Activated T-helper 1 cell treated with anti-CD3 and anti-CD28 coated beads, Interleukin-12 subunit alpha, Interleukin-12 subunit beta, Interleukin-2, Interleukin-4 antibody, amounts not matched to agents 30 ng/mL and 10 ng/mL and 1 ng/mL, durations not matched to agents 14 hours and 24 hours and 36 hours (primary cell): Measurements from ENCODE around the gene LIAS. TPM values are rescaled to one million over a fixed set of nuclear protein-coding genes. Genes with fewer than 3 reads are reported as not detected.
A peak's percentile ranks its signal among the peaks of the same experiment; 100 is the strongest.
"Not testable (repeated sequence)": the region's sequence is repeated elsewhere in the genome, so short reads cannot be mapped to it uniquely, and the experiment has no call there.

ENCODE experiments used
- DNase-seq: peaks from one replicate; pipeline ENCODE4 v3.0.0; 2021; ENCODE audit warnings: low spot score
- H3K27ac Mint-ChIP-seq: one replicate; pipeline ENCODE4 v1.8.0; 2021; ENCODE audit warnings: mild to moderate bottlenecking, mixed read lengths
- H3K27me3 Mint-ChIP-seq: one replicate; pipeline ENCODE4 v1.8.0; 2022; ENCODE audit warnings: mild to moderate bottlenecking, moderate library complexity, mixed read lengths; ENCODE audit not compliant: insufficient read depth
- H3K36me3 Mint-ChIP-seq: one replicate; pipeline ENCODE4 v1.8.0; 2021; ENCODE audit warnings: low read depth, mixed read lengths
- H3K4me1 Mint-ChIP-seq: one replicate; pipeline ENCODE4 v1.8.0; 2021; ENCODE audit warnings: low read depth, mixed read lengths
- H3K4me3 Mint-ChIP-seq: one replicate; pipeline ENCODE4 v1.8.0; 2021; ENCODE audit warnings: mild to moderate bottlenecking, moderate library complexity, mixed read lengths
- H3K9me3 Mint-ChIP-seq: one replicate; pipeline ENCODE4 v1.8.0; 2021; ENCODE audit warnings: mixed read lengths
- intact Hi-C: fragments of 100-400 bp; cut with micrococcal nuclease; formaldehyde crosslinking; loops from one replicate; pipeline ENCODE4 v1.15.1; 2024
- total RNA-seq: library from RNA; stranded (reverse); gene quantifications from 2 replicates; pipeline ENCODE4 v1.2.3, GENCODE V29; 2022

LIAS gene
- total RNA-seq, 1 donor from 2014 or later: 28.6 TPM

DNA sequence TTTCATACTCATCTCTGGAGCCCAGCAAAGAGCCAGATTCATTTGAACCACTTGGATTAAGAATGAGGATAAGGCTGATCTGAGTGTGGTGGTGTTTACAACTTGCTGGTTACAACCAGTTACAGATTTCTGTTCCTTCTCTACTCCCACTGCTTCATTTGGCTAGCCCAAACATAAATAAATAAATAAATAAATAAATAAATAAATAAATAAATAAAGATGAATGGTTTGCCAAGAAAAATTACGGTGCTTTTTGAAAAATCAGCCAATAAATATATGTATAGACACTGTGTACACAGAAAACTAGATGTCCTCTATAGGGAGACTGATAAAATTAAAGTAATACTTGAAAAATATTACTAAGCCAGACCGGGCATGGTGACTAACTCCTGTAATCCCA is 17.3 kb upstream of the LIAS start:
- no peak overlapping the region for H3K27ac Mint-ChIP-seq
- no peaks in the 10 kb centered on the region for H3K4me1 Mint-ChIP-seq

DNA sequence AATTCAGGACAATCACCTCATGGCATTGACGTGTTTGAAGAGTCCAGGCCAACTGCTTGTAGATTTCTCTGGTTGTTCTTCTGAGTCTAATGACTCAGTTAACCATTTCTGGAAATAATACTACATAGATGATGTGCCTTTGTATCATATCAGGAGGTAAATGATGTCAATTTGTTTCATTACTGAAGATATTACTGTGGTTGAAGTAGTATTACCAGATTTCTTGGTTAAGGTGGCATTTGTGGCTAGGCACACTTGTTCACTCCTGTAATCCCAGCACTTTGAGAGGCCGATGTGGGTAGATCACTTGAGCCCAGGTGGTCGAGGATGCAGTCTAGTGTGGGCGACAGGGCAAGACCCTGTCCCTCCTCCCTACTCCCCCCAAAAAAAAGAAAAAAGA is 15.9 kb upstream of the LIAS start:
- H3K36me3 Mint-ChIP-seq: peaks cover 1% of the 10 kb centered on the region
- H3K4me1 Mint-ChIP-seq: peaks cover 4% of the 10 kb centered on the region
- H3K9me3 Mint-ChIP-seq: no peaks in the 10 kb centered on the region
- no peak for DNase-seq
- H3K27me3 Mint-ChIP-seq: peaks cover under 1% of the 10 kb centered on the region
- H3K4me3 Mint-ChIP-seq: no peak overlapping the region
- H3K27ac Mint-ChIP-seq: no peak overlapping the region
- intact Hi-C loops: no loop called here

More for the DNA sequence above, 17.3 kb upstream of the LIAS start:
- intact Hi-C loops: no loop called here
- Mint-ChIP-seq H3K9me3 (no peaks in the 10 kb centered on the region), H3K27me3 (peaks cover 4% of the 10 kb centered on the region), H3K36me3 (no peaks in the 10 kb centered on the region), H3K4me3 (no peak overlapping the region)
- no peak for DNase-seq

DNA sequence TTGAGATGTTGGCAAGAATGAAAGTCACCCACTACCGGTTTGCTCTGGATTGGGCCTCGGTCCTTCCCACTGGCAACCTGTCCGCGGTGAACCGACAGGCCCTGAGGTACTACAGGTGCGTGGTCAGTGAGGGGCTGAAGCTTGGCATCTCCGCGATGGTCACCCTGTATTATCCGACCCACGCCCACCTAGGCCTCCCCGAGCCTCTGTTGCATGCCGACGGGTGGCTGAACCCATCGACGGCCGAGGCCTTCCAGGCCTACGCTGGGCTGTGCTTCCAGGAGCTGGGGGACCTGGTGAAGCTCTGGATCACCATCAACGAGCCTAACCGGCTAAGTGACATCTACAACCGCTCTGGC is 12.4 kb upstream of the LIAS start:
- Mint-ChIP-seq H3K4me3 (no peak overlapping the region), H3K4me1 (peaks cover 16% of the 10 kb centered on the region), H3K27ac (no peak overlapping the region), H3K36me3 (peaks cover 17% of the 10 kb centered on the region), H3K9me3 (no peaks in the 10 kb centered on the region), H3K27me3 (no peaks in the 10 kb centered on the region)
- no peak for DNase-seq
- intact Hi-C loops: no loop called here

DNA sequence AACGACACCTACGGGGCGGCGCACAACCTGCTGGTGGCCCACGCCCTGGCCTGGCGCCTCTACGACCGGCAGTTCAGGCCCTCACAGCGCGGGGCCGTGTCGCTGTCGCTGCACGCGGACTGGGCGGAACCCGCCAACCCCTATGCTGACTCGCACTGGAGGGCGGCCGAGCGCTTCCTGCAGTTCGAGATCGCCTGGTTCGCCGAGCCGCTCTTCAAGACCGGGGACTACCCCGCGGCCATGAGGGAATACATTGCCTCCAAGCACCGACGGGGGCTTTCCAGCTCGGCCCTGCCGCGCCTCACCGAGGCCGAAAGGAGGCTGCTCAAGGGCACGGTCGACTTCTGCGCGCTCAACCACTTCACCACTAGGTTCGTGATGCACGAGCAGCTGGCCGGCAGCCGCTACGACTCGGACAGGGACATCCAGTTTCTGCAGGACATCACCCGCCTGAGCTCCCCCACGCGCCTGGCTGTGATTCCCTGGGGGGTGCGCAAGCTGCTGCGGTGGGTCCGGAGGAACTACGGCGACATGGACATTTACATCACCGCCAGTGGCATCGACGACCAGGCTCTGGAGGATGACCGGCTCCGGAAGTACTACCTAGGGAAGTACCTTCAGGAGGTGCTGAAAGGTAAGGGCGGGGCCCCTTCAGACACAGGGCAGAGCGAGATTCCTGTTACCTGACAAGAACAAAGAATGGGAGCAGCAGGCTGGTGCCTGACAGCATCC is 11.8 kb upstream of the LIAS start:
- Mint-ChIP-seq H3K4me3 (peak overlapping the region; percentile 26), H3K4me1 (peaks cover 17% of the 10 kb centered on the region), H3K27me3 (no peaks in the 10 kb centered on the region), H3K9me3 (no peaks in the 10 kb centered on the region), H3K36me3 (peaks cover 20% of the 10 kb centered on the region), H3K27ac (no peak overlapping the region)
- intact Hi-C loops: no loop called here
- DNase-seq: peak; percentile 24

DNA sequence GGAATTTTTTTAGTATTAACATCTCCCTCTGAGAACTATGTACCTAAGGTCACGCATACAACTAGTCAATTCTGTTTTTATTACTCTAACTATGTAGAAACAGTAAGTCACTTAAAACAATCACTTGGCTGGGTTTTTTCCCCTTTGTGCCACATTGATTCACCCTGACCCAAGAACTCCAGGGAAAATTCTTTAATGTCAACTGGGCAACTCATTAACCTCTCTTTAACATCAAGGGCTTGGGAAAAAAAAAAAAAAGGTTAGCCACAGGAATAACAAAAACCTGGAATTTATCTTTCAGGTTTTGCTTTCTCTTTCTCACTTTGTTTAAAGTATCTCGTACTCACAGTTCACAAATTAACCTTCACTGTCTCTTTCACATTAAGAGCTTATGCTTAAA is 8.2 kb upstream of the LIAS start:
- H3K27me3 Mint-ChIP-seq: no peaks in the 10 kb centered on the region

DNA sequence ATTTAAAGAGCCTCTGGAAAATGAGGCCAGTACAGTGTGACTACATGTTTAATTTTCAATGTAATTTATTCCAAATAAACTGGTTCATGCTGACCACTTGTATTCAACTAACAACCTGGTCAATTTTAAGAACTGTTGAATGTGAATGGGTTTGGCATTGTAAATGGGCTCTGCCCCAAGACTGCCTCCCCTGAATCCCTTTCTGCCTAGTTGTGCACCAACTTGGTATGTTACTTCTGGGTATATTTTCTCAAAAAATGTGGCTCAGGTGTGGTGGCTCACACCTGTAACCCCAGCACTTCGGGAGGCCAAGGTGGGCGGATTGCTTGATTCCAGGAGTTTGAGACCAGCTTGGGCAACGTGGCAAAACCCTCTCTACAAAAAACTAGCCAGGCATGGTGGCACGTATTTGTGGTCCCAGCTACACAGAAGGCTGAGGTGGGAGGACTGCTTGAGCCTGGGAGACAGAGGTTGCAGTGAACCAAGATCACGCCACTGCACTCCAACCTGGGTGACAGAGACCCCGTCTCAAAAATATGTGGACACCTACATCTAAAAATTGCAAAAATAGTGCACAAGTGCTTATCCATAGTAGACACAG is 7.3 kb upstream of the LIAS start:
- H3K36me3 Mint-ChIP-seq: peaks cover 60% of the 10 kb centered on the region

More for the DNA sequence above, 8.2 kb upstream of the LIAS start:
- DNase-seq: no peak
- intact Hi-C loops: loop anchor here (1.0 kb wide), 1 partner anchor 8 kb away; the partner anchor contains the start of gene RPL9
- no peaks in the 10 kb centered on the region for H3K9me3 Mint-ChIP-seq
- H3K4me3 Mint-ChIP-seq: no peak overlapping the region
- H3K36me3 Mint-ChIP-seq: peaks cover 54% of the 10 kb centered on the region
- H3K4me1 Mint-ChIP-seq: peaks cover 47% of the 10 kb centered on the region
- peak overlapping the region; percentile 26 for H3K27ac Mint-ChIP-seq

DNA sequence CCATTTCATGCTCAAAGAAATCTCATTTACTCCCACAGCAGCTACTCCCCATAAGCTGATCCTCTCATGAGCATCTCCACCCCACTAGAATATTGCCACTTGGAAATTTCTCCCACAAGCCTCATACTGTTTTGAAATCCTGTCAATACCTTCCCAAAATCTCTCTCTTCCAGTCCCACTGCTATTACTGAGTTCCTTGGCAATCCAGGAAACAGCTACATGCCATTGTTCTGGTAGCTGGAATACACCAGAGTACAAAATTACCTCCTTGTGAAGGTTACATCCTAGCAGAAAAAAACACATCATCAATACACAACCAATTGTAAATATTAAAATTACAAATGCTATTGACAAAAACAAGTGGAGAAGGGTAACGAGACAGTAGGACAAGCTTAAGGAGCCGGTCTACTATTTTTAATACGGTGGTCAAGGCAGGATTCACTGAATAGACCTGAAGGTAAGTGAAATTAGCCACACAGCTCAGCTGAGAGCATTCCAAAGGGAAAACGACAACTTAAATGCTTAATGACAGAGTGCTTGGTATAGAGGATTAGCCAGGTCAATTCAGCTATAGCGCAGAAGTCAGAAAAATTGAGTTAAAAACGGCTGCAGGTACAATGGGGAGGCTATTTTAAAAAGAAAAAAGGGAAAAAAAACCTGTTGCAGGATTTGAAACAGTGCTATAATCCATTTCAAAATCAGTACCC is 6.5 kb upstream of the LIAS start:
- DNase-seq: no peak
- Mint-ChIP-seq H3K27me3 (no peaks in the 10 kb centered on the region), H3K27ac (no peak overlapping the region), H3K4me1 (peaks cover 57% of the 10 kb centered on the region), H3K9me3 (no peaks in the 10 kb centered on the region), H3K4me3 (no peak overlapping the region), H3K36me3 (peaks cover 68% of the 10 kb centered on the region)
- intact Hi-C loops: no loop called here

More for the DNA sequence above, 7.3 kb upstream of the LIAS start:
- Mint-ChIP-seq H3K4me3 (no peak overlapping the region), H3K9me3 (no peaks in the 10 kb centered on the region), H3K27me3 (no peaks in the 10 kb centered on the region), H3K27ac (no peak overlapping the region), H3K4me1 (peaks cover 49% of the 10 kb centered on the region)
- intact Hi-C loops: no loop called here
- no peak for DNase-seq

DNA sequence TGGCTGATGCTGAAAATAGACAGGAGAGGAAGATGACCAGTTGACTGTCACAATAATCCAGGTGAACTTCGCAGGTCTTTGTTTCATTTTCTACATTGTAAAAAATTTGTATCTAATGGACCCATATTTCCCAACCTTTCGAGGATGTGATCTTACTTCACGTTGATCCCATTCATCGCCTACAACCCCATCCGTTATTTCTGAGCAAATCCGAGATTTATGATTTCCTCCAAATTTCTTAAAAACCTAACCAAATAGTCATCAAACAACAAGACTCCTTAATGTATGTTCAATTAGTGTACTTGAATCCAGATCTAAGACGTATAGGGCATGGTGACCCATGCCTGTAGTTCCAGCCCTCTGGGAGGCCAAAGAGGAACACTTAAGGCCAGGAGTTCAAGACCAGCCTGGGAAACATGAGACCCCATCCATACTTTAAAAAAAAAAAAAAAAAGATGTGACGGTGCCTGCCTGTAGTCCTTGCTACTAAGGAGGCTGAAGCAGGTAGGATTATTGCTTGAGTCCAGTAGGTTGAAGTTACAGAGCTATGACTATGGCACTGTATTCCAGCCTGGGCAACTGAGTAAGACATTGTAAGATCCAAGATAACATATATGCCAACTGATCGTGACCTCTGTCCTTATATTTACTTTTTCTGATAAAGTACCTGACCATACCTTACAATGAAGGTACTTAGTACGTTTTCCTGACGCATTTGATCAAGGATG is 5.8 kb upstream of the LIAS start:
- DNase-seq: no peak
- peak overlapping the region; percentile 18 for H3K27ac Mint-ChIP-seq
- H3K4me1 Mint-ChIP-seq: peaks cover 60% of the 10 kb centered on the region
- H3K36me3 Mint-ChIP-seq: peaks cover 74% of the 10 kb centered on the region
- H3K4me3 Mint-ChIP-seq: no peak overlapping the region
- H3K9me3 Mint-ChIP-seq: no peaks in the 10 kb centered on the region
- intact Hi-C loops: no loop called here
- no peaks in the 10 kb centered on the region for H3K27me3 Mint-ChIP-seq

DNA sequence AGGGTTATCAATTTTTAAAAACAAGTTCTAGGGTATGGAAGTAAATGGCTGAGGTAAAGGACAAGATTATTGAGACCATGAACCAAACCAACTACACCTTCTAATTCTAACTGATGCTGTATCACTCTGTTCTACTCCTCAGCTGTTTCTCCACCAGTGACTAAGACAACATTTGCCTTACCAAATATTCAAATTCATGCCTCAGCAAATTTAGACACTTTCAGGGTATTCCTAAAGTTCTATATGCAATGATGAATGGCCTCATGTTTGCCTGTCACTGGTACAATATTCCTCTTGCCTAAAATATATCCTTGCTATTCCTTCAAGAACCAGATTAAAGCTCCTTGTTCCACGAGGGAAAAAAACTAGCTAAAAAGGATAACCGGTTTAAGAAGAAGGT is 5.1 kb upstream of the LIAS start:
- no peaks in the 10 kb centered on the region for H3K27me3 Mint-ChIP-seq
- H3K9me3 Mint-ChIP-seq: no peaks in the 10 kb centered on the region
- no peak overlapping the region for H3K4me3 Mint-ChIP-seq
- peaks cover 63% of the 10 kb centered on the region for H3K4me1 Mint-ChIP-seq
- peaks cover 80% of the 10 kb centered on the region for H3K36me3 Mint-ChIP-seq
- intact Hi-C loops: no loop called here
- H3K27ac Mint-ChIP-seq: no peak overlapping the region
- DNase-seq: no peak

DNA sequence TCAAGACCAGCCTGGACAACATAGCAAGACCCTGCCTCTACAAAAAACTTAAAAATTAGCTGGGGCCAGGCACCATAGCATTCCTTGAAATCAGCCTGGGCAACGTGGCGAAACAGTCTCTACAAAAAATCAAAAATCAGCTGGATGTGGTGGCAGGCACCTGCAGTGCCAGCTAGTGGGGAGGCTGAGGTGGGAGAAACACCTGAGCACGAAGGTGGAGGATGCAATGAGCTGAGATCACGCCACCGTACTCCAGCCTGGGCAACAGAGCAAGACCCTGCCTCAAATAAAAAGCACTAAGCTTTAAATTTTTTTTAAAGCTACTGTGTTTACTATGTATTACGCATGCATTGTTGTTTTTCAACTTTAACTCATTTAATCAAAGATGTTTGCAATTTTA is 3.4 kb upstream of the LIAS start:
- H3K4me3 Mint-ChIP-seq: peak overlapping the region; percentile 99
- no peak for DNase-seq
- H3K9me3 Mint-ChIP-seq: no peaks in the 10 kb centered on the region
- intact Hi-C loops: loop anchor here (1.0 to 5.0 kb wide), 5 partner anchors 90 to 1563 kb away; partner anchors contain the start of genes TBC1D1 and TMEM156
- H3K4me1 Mint-ChIP-seq: peaks cover 63% of the 10 kb centered on the region
- H3K27me3 Mint-ChIP-seq: no peaks in the 10 kb centered on the region
- H3K36me3 Mint-ChIP-seq: peaks cover 73% of the 10 kb centered on the region
- H3K27ac Mint-ChIP-seq: no peak overlapping the region

DNA sequence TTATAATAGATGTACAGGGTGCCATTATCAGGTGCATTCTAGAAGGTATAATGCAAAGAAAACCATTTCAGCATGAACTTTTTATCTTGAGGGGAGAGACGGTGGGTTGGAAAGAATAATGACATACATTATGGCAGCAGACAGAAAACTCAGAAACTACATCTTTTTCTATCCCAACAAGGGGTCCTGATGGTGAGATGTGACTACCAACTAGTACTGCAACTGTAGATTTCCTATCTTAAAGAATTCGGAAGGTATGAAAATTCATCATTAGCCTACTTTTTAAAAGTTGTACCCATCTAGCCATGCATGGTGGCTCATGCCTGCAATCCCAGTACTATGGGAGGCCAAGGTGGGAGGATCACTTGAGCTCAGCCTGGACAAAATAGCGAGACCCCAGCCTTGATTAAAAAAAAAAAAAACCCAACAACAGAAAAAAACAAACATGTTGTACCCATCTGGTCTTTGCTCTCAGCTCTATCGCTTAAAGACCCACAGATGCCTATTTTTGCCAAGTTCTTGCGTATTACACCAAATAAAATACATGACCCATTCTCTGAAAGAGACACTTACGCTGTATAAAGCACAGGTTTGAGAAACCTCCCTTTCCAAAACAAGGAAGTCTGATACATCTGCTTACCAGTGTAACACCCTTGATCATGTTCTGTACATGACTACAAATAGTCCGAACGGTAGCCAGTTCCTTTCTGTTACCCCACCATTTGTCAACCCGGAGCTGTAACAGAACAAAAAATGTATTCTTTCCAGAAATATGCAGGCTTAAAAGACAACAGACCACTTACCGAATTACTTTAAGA is 1.7 kb upstream of the LIAS start:
- Mint-ChIP-seq H3K36me3 (peaks cover 62% of the 10 kb centered on the region), H3K4me3 (peak overlapping the region; percentile 99), H3K27ac (peak overlapping the region; percentile 99), H3K4me1 (peaks cover 65% of the 10 kb centered on the region), H3K27me3 (no peaks in the 10 kb centered on the region), H3K9me3 (no peaks in the 10 kb centered on the region)
- DNase-seq: no peak
- intact Hi-C loops: loop anchor here (5.0 kb wide), 4 partner anchors 170 to 1565 kb away; partner anchors contain the start of genes TBC1D1 and TMEM156

DNA sequence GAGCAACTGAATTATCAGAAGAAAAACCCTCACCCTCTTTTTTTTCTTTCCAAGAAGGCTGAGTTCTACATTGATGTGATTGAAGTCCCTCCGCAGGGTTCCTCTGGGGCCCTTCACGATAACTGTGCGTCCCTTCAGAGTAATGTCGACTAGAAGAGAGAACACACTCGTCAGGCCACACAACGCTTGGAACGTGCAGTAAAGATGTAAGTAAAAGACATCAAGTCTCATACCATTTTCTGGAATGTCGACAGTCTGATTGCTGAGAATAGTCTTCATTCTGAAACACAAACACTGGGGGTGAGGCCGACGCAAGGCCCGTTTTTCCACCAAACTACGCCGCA is 723 bp upstream of the LIAS start:
- peaks cover 52% of the 10 kb centered on the region for H3K36me3 Mint-ChIP-seq

More for the DNA sequence above, 723 bp upstream of the LIAS start:
- Mint-ChIP-seq H3K4me1 (peaks cover 55% of the 10 kb centered on the region), H3K27ac (peak overlapping the region; percentile 99), H3K4me3 (peak overlapping the region; percentile 99)
- not testable (repeated sequence) for DNase-seq, H3K27me3 Mint-ChIP-seq, H3K9me3 Mint-ChIP-seq
- intact Hi-C loops: loop anchor here (1.0 to 5.0 kb wide), 11 partner anchors 8 to 1566 kb away; partner anchors contain the start of genes N4BP2, PDS5A, RFC1 and SMIM14
